Left forelimb (tissue), 1 donor: ENCODE data around the gene EMC10.
A peak's percentile ranks its signal among the peaks of the same experiment; 100 is the strongest.
"Not testable (repeated sequence)": the region's sequence is repeated elsewhere in the genome, so short reads cannot be mapped to it uniquely, and the experiment has no call there.

ENCODE experiments used
- DNase-seq: peaks from one replicate; pipeline ENCODE4 v3.0.0-alpha.2; 2018; ENCODE audit warnings: low spot score

EMC10 gene

DNA sequence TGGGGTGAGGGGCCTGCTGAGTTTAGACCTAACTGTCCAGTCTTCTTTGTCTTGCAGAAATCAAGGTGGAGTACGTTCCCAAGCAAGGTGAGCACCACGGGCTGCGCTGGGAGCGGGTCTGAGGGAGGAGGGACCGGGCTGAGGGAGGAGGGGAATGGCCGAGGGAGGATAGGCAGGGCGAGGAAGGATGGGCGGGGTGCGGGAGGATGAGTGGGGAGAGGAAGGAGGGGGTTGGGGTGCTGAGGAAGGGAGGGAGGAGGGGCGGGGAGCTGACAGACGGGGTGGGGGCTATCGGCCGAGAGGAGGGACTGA is 25.1 kb upstream of the EMC10 start:
- DNase-seq, result no peak

DNA sequence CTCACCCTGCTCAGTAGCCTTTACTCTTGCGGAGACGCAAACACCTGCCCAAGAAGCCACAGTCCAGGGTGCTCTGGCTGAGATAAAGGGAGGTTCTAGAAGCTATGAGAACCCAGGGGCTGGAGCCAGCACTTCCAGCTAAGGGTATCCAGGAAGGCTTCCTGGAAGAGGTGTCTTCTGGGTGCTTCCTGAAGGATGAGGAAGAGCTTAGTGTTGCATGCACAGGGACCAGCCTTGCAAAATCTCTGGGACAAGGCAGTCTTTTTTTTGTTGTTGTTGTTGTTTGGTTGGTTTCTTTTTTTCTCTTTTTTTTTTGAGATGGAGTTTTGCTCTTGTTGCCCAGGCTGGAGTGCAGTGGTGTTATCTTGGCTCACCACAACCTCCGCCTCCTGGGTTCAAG is 23.1 kb upstream of the EMC10 start:
- DNase-seq, result no peak

DNA sequence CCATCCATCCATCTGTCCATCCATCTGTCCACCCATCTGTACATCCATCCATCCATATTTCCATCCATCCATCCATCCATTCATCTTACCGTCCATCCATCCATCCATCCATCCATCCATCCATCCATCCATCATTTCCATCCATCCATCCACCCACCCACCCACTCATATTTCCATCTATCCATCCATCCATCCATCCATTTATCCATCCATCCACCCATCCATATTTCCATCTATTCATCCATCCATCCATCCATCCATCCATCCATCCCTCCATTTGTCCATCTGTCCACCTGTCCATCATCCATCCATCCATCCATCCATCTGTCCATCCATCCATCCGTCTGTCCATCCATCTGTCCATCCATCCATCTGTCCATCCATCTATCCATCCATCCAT is 20.3 kb upstream of the EMC10 start:
- no peak for DNase-seq

DNA sequence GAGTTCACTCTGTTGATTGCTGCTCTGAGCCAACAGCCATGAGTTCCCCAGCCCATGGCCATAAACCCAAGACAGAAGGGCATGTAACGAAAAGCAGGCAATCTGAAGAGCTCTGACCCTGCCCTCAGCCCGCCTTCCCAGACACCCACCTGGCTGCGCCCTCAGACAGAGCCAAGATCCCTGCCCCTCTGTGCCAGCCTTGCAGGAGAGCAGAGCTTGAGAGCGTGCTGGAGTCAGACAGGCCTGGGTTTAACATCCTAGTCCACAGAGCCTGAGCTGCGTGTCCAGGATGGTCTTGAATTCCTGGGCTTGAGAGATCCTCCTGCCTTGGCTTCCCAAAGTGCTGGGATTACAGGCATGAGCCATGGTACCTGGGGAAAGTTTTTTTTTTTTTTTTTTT is 19.0 kb upstream of the EMC10 start:
- no peak for DNase-seq

DNA sequence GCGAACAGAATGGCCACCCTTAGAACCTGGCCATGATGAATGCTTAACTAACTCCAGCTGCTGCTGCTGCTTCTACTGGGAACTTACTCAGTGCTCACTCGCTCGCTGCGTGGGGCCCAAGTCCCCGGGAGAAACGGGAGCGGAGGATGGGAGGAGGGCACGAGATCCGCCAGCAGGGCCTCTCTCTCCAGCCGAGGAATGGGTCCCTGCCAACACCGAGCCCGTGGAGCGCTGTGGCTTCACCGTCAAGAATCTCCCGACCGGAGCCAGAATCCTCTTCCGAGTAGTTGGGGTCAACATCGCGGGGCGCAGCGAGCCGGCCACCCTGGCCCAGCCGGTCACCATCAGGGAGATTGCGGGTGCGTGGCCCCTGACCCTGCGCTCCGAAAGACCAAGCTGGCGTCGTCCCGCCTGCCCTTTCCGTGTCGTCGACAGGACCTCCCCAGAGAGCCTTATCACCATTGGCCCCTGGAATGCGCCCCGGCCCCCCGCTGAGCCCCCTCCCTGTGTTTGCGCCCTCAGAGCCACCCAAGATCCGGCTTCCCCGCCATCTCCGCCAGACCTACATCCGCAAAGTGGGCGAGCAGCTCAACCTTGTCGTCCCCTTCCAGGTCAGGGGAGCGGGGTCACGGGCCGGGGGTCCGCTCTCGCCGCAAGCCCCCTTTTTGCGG is 17.8 kb upstream of the EMC10 start:
- no peak for DNase-seq

DNA sequence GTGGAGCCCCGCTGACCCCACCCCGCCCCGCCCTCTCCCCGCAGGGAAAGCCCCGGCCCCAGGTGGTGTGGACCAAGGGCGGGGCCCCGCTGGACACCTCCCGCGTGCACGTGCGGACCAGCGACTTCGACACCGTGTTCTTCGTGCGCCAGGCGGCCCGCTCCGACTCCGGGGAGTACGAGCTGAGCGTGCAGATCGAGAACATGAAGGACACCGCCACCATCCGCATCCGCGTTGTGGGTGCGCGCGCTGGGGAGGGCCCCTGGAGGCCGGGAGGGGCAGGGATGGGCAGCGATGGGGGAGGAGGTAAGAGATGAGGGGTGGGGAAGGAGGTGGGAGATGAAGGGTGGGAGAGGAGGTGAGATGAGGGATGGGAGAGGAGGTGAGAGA is 17.2 kb upstream of the EMC10 start:
- DNase-seq, result no peak

DNA sequence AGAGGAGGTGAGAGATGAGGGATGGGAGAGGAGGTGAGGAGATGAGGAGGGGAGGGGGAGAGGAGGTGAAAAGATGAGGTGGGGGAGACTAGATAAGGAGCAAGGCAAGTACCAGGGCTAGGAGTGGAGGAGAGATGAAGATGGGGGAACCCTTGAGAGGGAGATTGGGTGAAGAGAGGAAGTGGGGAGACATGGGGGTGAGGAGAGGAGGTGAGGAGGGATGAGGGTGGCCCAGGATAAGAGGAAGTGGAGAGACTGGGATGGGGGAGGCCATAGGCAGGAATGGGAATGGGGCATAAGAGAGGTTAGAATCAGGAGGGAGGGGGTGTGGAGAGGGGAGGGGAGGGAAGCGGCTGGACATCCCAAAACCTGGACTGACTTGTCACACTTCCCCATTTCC is 16.7 kb upstream of the EMC10 start:
- no peak for DNase-seq

DNA sequence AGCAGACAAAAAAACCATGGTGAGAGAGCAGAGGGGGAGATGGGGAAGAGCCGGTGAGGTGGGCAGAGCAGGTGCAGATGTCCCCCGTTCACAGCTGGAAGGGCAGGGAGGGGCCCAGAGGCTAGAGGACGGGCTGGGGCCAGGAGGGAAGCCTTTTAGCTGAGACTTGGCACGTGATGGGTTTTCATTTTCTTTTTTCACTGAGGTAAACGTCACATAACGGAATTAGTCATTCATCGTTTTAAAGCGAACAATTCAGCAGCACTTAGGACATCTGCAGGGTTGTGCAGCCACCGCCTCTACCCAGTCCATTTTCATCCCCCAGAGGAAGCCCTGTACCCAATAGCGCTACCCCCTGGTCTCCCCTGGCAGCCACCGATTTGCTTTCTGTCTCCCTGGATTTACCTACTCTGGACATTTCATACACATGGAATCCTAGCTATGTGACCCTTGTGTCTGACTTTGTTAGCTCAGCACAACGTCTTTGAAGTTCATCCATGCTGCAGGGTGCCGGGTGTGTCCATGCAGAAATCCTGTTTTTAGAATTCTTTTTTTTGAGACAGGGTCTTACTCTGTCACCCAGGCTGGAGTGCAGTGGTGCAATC is 16.0 kb upstream of the EMC10 start:
- DNase-seq, result no peak

DNA sequence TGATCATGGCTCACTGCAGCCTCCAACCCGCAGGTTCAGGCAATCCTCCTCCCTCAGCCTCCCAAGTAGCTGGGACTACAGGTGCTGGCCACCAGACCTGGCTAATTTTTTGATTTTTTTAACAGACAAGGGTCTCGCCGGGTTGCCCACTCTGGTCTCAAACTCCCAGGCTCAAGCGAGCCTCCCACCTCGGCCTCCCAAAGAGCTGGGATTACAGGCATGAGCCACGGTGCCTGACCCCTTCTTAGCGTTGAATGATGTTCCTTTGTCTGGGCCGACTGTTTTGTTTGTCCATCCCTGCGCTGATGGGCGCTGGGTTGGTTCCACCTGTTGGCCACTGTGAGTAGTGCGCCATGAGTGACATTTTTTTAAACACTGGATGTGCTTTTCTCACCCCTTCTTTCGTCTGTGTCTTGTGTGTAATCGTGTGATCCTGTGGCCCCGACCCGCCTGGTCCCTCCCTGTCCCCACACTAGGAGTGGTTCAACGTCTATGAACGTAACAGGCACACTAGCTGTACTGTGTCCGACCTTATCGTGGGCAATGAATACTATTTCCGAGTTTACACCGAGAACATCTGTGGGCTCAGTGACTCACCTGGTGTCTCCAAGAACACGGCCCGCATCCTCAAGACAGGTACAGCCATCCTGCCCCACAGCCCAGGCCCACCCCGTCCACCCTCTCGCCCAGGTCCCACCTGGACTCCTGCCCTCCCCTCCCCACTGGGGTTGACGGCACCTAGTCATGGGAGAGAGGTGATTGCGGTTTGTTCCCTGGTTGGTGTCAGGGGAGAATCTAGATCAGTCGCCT is 15.0 kb upstream of the EMC10 start:
- no peak for DNase-seq

DNA sequence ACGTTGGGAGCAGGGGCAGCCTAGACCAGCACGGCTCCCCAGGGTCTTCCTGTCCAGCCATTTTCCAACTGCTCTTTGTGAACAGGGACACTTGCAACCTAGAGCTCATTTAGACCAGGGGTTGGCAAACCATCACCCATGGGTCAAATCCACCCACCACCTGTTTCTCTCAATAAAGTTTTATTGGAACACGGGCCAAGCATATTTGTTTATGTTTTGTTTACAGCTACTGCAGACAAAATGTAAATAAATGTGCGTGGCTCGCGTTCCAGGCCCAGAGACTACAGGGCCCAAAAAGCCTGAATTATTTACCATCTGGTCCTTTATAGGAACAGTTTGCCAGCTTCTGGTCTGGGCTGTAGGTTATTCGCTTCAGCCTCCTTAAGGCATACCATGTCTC is 13.3 kb upstream of the EMC10 start:
- DNase-seq, result no peak

DNA sequence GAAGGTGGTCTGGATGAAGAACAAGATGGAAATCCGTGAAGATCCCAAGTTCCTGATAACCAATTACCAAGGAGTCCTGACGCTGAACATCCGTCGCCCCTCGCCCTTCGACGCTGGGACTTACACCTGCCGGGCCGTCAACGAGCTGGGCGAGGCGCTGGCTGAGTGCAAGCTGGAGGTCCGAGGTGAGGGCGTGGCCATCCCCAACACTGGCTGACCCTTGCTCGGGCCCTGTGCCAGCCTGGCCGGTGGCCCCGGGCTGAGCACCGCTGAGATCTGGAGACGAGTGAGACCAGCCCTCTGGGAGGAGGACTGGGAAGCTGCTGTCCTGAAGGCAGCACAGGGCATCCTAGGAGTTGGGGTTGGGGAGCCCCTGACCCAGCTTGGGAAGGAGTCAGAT is 12.0 kb upstream of the EMC10 start:
- DNase-seq, result no peak

DNA sequence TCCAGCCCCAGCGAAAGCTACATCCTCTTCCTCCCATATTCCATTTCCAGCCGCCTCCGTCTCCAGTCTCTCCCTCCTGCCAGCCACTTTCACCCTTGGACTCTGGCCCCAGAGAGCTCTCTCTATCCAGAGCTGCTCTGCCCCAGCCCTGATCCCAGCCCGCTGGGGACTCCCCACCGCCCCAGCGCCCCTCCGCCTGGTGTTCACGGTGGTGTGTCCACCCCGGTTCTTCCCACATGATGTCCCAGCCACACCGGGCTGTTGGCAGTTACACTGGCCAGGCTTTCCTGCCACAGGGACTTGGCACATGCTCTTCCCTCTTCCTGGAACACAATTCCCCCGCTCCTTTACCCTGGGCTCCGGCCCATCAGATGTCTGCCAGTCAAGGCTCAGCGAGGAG is 11.3 kb upstream of the EMC10 start:
- no peak for DNase-seq

DNA sequence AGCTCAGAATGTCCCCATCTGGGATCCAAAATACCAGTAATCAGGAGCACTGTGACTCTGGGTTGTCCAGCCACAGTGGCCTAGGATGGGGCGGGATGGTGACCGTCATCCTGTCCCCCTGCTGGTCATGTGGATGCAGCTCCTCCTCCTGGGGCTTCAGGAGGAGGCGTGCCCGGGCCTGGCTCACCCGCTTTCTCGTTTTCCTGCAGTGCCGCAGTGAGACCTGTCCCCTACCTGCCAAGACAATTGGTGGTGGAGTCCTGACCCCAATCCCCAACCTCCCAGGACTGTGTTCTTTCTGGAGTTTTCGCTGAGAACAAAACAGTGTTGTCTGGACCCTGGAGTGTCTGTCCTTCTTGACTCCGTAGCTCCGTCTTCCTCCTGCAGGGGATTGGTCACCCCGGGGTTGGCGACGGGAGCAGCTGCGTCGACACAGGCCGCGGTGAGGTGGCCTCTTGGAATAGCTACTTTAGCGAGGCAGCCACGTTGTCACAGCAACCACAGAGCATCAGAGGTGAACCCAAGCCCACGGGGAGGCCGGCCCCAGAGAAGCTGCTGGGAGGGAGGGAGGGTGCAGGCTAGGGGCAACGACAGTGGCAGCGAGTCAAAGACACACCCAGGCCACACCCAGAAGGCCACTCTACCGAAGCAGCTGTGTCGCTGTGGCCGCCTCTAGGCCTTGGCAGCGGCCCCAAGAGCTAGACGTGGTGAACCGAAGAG is 10.2 kb upstream of the EMC10 start:
- DNase-seq, result peak; percentile 73

DNA sequence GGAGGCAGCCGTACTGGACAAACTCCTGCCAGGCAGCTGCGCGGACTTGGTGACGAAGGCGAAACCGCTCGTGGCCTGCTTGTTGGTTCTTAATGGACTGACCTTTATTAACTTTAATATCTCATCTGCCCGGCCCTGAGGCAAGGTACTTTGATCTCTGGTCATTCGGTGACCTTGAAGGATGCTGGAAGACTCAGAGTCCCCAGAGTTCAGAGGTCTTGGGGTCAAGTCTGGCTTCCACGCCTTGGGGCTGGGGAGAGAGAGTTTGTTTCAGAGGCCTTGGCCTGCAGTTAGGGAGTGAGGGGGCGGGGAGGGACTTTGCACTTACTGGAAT is 9.6 kb upstream of the EMC10 start:
- DNase-seq, result no peak

DNA sequence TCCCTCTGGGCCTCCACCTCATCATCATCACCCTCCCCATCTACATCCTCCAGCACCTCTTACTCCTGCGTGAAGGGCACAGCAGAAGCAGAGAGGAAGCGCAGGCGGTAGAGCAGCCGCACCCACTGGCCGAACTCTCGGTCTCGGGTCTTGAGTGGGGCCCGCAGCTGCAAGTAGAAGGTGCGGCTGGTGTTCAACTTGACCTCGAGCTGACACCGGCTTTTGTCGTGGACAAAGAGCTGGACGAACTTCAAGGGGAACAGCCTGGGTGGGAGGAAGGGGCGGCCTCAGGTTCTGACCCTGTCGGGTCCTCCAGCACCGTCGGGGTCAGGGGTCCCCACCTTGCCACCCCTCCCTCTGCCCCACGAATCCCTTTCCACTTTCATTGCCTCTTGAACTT is 8.7 kb upstream of the EMC10 start:
- DNase-seq, result no peak

DNA sequence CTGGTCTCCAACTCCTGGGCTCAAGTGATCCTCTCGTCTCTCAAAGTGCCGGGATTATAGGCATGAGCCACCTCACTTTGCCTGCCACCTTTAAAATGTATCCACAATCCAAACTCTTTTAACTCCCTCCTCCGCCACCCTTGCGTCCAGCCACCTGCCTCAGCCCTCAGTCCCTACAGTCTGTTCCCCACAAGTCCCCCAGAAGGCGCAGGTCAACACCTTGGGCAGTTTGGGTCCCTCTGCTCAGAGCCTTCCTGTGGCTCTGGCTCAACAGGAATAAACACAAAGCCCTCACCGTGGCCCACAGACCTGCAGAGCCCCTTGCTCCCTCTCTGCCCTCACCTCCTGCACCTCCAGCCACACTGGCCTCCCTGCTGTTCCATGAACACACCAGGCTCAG is 7.5 kb upstream of the EMC10 start:
- DNase-seq, result no peak

DNA sequence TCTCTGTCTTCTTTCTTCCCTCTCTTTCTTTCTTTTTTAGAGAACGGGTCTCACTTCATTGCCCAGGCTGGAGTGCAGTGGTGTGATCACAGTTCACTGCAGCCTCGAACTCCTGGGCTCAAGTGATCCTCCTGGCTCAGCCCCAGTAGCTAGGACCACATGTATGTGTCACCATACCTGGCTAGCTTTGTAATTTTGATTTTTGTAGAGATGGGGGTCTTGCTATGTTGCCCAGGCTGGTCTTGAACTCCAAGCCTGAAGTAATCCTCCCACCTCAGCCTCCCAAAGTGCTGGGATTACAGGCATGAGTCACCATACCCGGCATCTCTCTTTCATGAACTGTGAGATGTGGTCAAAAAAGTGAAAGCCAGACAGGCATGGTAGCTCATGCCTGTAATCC is 3.0 kb upstream of the EMC10 start:
- not testable (repeated sequence) for DNase-seq

DNA sequence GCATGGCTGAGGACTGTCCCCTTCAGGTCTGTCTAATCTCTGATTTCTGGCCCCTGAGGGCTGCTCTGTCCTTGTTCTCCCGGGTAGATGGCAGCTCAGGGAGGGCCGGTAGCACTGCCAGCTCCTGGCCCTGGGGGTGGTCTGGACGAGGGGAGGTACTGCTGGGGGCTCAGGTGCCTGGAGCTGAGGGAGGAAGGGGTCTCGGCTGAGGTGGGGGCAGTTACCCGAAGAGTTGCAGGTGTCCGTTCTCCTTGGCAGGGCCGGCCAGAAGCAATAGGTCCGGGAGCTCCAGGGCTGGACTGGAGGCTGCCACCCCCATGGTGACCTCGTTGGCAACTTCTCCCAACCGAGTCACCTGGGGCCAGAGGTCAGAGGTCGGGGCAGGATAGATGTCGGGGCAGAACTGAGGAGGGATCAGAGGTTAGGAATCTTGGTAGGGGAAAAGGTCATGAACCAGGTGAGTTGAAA is 1.2 kb upstream of the EMC10 start:
- DNase-seq, result no peak

DNA sequence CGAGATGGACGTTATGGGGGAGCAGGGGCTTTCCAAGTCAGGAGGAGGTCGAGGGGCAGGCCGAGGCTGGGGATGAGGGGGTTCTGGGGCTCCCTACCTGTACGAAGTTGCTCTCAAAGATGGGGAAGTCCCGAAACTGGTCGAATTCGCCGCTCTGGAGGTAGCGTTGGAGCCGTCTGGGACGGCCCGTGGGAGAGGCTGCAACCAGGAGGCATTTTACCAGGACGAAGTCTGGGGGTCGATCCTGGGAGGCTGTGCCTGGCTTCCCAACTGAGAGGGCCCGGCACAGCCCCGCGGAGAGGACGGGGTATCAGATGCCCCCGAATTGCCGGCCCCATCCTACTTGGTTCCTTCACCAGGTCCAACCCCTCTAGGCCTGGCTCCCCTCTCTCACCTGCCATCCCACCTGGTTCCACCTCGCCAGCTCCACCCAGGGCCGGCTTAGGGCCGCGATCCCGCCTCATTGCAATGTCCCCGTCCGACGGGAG is 527 bp upstream of the EMC10 start:
- no peak for DNase-seq

DNA sequence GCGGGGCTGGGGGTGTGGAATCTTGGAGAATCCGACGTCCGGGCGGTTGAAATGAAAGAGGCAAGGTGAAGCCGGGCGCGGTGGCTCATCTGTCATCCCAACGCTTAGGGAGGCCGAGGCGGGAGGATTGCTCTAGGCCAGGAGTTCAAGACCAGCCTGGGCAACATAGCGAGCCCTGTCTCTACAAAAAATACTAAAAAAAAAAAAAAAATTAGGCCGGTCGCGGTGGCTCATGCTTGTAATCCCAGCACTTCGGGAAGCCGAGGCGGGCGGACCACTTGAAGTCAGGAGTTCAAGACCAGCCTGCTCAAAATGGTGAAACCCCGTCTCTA is 566 bp downstream of the EMC10 start:
- DNase-seq, result no peak

DNA sequence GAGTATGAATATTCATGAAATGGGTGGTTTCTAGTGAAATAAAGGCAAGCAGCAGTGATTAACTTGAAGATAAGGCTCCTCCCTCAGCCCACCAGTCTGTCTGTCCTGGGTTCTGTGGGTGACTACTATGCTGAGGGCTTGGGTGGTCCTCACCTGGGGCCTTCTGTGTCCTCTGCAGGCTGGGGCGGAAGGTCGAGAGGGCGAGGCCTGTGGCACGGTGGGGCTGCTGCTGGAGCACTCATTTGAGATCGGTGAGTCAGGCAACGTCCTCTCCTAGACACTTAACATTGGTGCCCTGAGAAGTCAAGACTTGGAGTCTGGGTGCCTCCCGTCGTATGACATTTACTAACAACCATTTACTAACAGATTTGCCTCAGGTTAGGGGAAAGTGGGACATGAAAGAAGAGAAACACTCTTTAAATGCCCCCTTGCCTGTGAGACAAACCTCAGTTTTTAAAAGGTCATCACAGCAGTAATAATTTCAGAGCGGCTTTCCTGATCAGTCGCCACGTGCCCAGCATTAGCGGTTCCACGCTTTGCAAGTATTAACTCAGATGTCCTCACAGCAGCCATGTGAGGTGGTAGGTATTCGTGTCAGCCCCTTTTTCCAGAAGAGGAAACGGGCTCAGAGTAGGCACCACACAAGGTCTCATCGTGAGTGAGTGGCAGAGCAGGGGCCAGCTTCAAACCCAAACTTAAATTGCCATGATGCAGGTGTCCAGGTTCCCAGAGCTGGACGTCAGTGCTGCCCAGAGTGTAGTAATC is 1.6 kb downstream of the EMC10 start:
- DNase-seq, result no peak
